Lung microvascular endothelial cell (primary cell): ENCODE measurements around the gene RASD1. TPM values are rescaled to one million over a fixed set of nuclear protein-coding genes. Genes with fewer than 3 reads are reported as not detected.
"Not testable (repeated sequence)": the region's sequence is repeated elsewhere in the genome, so short reads cannot be mapped to it uniquely, and the experiment has no call there.

ENCODE experiments used
- DNase-seq, 2 donors: peaks; one replicate each; pipeline versions ENCODE4 v3.0.0 to v3.0.0-alpha.2; 2010; ENCODE audit warnings: low read depth in 2 of 2
- total RNA-seq: library from RNA; depleted of rRNA; stranded (reverse); fragments of >200 nt; gene quantifications from 2 replicates; pipeline ENCODE4 v1.2.1, GENCODE V29; 2014

Gene RASD1
- total RNA-seq, 1 donor from 2014 or later: 3.8 TPM

GRCh38 chr17:17497845-17498520 is 1.8 kb upstream of the RASD1 start:
- no peak for DNase-seq

GRCh38 chr17:17497065-17497844 is 1.1 kb upstream of the RASD1 start:
- no peak for DNase-seq

- peak; percentile 46 to 53 for DNase-seq
These were observed 533 bp downstream of the RASD1 start for GRCh38 chr17:17495536-17496188.

- peak; percentile 39 to 58 for DNase-seq
These were observed 1.2 kb downstream of the RASD1 start for GRCh38 chr17:17494870-17495535.

- DNase-seq: peak in 1 of 2 donors; percentile 11
These were observed 1.7 kb downstream of the RASD1 start for GRCh38 chr17:17494499-17494869.

- DNase-seq: no peak
These were observed 2.2 kb downstream of the RASD1 start for GRCh38 chr17:17493986-17494466.

GRCh38 chr17:17493249-17493985 is 2.8 kb downstream of the RASD1 start:
- no peak for DNase-seq

- DNase-seq: no peak
These were observed 3.6 kb downstream of the RASD1 start for GRCh38 chr17:17492571-17492970.

- DNase-seq: no peak
These were observed 4.1 kb downstream of the RASD1 start for GRCh38 chr17:17492085-17492484.

- DNase-seq: no peak
These were observed 4.6 kb downstream of the RASD1 start for GRCh38 chr17:17491546-17491988.

GRCh38 chr17:17491031-17491471 is 5.1 kb downstream of the RASD1 start:
- DNase-seq: no peak

- no peak for DNase-seq
These were observed 8.2 kb downstream of the RASD1 start for GRCh38 chr17:17487998-17488397.

- DNase-seq: not testable (repeated sequence)
These were observed 9.8 kb downstream of the RASD1 start for GRCh38 chr17:17486416-17486815.

GRCh38 chr17:17485420-17485819 is 10.8 kb downstream of the RASD1 start:
- DNase-seq: peak in 1 of 2 donors; percentile 19

- peak in 1 of 2 donors; percentile 41 for DNase-seq
These were observed 11.7 kb downstream of the RASD1 start for GRCh38 chr17:17484451-17484899.

- DNase-seq: no peak
These were observed 14.3 kb downstream of the RASD1 start for GRCh38 chr17:17481860-17482259.

GRCh38 chr17:17480593-17481148 is 15.5 kb downstream of the RASD1 start:
- DNase-seq: no peak

GRCh38 chr17:17479209-17479608 is 17.0 kb downstream of the RASD1 start:
- DNase-seq: no peak

- peak; percentile 88 to 95 for DNase-seq
These were observed 19.2 kb downstream of the RASD1 start, which contains the start of gene MED9 for GRCh38 chr17:17476865-17477467. Gene MED9 (plus strand): TSS chr17:17477000. CDS start chr17:17477042, 42 bp downstream.

- no peak for DNase-seq
These were observed 21.9 kb downstream of the RASD1 start for GRCh38 chr17:17474341-17474740.
